ENCODE measurements around the gene MICAL3. TPM values are rescaled to one million over a fixed set of nuclear protein-coding genes. Genes with fewer than 3 reads are reported as not detected.

Gene MICAL3
- polyA plus RNA-seq, 3 donors: 24.8 to 29.0 (median 27.6) TPM

DNA sequence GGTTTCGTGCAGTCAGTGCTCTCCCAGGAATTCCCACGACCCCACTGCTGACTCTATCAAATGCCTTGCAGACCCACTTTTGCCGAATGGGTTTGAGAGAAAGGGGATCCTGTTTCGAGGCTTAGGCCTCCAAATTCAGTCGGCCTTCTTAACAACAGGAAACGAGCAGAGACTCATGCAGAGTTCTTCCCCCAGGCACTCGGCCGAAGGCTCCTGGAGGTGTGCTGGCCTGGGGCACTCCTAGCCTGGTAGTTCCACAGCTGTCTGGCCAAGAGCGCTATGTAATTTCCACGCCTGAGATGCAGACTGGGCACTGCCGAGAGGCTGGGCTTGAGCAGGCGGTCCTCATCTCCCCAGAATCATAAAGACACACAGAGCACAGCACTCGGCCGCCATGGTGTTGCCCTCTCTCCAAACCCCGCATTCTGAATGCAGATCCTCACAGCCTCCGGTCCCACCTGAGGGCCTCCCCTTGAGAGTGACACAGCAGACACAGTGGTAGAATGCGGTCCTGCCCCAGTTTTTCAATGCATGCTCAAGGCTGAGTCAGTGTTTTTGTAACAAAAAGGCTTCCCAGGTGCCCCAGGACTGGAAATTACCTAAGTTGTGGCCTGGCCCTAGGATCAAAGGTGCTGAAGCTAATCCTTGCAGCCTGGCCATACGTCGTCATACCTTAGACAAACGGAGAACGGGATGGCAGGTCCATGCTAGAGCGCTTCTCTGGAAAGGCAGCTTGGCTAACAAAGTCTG is 219.9 kb downstream of the MICAL3 start:
- no peak for DNase-seq (ENCODE audit: low read depth in 3 of 3, low spot score in 2 of 3)

GRCh38 chr22:17803609-17804270 is 220.6 kb downstream of the MICAL3 start:
- no peak for DNase-seq (ENCODE audit: low read depth in 3 of 3, low spot score in 2 of 3)

- DNase-seq (ENCODE audit: low read depth in 3 of 3, low spot score in 2 of 3): no peak
Observed at GRCh38 chr22:17802822-17803221, 221.5 kb downstream of the MICAL3 start.

- no peak for DNase-seq (ENCODE audit: low read depth in 3 of 3, low spot score in 2 of 3)
Observed at GRCh38 chr22:17802411-17802810, 221.9 kb downstream of the MICAL3 start.

DNA sequence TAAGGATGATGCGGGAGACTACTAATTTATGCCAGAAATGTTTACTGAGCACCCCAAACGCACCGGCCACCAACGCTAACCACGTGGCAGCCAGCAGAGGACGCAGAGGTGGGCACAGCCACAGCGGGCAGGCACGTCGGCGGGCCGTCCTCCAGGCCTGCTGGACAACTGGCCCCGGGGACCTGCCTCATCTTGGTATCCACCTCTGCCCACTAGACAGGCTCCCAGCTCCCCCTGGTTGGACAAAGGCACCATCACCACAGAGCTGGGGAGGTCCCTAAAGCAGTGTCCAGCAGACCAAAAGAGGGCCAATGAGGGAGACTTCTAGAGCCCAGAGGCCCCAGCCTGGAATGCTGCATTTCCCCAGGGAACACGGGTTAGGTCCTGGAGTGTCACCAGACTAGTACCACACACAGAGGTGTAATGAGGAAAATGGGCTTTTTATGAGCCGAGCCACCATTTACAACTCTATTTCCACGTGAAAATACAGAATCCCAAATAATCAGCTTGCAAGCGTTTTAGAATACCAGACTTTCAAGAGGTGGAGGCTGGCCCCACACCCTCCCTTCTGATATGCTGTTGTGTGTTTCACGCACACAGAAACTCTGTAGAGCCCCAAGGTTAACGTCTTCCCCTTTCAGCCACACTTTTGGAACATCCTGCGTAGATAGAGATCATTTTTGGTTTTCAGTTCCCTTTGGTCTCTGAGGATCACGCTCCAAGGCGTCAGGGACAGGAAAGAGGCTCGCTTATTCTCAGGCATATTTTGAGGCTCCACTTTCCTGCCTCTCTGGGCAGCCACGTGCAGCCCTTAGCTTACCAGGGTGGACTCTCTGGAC is 226.4 kb downstream of the MICAL3 start:
- DNase-seq (ENCODE audit: low read depth in 3 of 3, low spot score in 2 of 3): no peak

DNA sequence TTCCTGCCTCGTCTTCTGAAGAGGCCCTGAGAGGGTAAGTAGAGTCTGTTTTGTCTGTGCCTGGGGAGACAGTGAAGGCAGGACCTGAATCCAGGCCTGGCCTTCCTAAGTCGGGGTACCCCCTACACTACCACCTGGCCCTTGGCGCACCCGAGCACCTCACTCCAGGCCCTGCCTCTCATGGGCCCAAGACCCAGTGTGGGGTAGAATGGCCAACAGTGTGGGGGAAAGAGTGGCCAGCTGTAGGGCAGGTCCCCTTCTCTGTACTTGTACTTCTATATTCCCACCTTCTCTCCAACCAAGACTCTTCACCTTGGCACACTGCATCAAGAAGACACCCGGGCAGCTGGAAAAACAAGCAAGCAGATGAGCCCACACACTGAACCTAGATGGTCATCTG is 227.7 kb downstream of the MICAL3 start:
- DNase-seq (ENCODE audit: low read depth in 3 of 3, low spot score in 2 of 3): no peak

GRCh38 chr22:17795661-17796548 is 228.5 kb downstream of the MICAL3 start:
- DNase-seq (ENCODE audit: low read depth in 3 of 3, low spot score in 2 of 3): no peak

GRCh38 chr22:17794726-17795542 is 229.4 kb downstream of the MICAL3 start:
- DNase-seq (ENCODE audit: low read depth in 3 of 3, low spot score in 2 of 3): no peak

DNA sequence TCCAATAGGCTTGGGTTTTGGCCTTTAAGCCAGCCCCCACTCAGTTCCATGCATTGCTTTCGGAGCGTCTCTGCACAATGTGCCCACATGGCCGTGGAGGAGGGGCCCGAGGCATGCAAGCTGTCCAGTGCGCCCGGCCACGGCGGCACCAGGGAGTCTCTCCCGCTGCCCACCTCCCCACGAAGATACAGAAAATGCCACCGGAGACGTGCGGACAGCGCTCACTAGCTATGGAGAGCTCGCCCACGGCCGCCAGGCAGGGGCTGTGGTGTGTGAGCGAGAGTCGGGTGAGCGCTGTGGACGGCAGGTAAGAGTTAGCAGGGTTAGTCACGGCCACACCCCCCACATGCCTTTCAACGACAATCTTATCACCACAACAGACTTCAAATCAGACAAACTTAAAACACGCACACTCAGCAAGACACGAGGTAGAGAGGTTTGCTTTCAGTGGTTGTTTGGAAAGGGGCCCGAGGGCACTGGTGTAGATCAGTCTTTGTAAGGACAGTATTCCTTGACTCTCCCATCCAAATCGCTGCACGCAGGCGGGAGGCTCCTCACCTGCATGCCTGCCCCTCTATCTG is 231.4 kb downstream of the MICAL3 start:
- DNase-seq (ENCODE audit: low read depth in 3 of 3, low spot score in 2 of 3): no peak

DNA sequence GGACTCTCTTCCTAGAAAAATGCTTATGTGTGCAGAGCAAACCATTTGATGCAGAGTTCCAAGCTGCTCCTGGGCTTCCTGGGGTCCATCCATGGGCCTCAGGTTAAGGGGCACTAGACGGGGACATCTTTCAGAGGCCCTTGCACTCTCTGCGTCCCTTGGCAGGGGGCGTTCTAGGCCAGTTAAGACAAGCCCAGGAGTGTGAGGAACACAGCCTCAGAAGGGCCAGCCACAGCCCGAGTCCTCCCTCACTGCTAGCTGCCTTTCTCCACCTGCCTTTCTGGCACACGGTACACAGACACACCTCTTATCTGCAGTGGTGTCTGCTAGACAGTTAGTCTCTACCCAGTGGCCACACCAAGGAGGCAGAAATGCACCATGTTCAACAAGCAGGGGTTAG is 232.1 kb downstream of the MICAL3 start:
- DNase-seq (ENCODE audit: low read depth in 3 of 3, low spot score in 2 of 3): no peak

GRCh38 chr22:17791196-17791595 is 233.2 kb downstream of the MICAL3 start:
- no peak for DNase-seq (ENCODE audit: low read depth in 3 of 3, low spot score in 2 of 3)

GRCh38 chr22:17789379-17790200 is 234.8 kb downstream of the MICAL3 start:
- DNase-seq (ENCODE audit: low read depth in 3 of 3, low spot score in 2 of 3): no peak

DNA sequence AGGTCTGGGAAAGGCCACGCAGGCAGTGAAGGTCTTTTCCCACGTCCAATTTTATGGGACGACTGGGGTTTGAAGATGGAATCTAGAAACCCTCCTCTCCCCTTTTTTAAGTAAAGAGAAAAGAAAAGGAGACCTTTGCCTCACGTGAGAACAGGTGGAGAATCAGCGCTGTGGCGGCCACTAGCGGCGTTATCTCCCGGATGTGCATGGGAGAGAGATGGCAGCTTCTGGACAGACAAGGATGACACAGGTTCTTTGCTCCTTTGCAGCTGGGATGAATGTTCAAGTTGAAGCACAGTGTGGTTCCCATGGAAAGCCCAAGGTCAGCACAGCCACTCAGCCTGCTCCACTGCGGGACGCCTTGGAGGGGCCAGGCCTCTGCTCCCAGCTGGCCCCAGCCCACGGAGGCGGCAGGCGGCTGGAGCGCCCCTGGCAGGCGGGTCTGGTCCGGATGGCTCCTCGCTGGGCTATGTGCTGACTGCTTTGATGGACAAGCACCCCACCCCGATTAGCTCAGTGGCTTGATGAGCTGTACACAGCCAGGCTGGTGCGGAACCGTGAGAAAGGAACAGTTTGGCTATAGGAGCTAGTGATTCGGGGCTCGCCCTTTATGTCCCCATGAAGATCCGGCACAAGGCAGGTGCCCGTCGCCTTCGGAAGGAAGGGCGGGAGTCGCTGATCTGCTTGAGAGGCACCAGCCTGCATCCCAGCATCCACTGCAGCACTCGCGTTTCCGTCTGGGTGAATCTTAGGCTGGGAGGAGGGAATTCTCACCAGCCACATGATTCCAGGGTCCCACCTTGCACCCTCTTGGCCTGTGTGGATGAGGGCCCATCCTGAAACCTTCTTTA is 235.6 kb downstream of the MICAL3 start:
- DNase-seq (ENCODE audit: low read depth in 3 of 3, low spot score in 2 of 3): no peak

GRCh38 chr22:17787716-17788330 is 236.5 kb downstream of the MICAL3 start:
- no peak for DNase-seq (ENCODE audit: low read depth in 3 of 3, low spot score in 2 of 3)

- DNase-seq (ENCODE audit: low read depth in 3 of 3, low spot score in 2 of 3): no peak
Observed at GRCh38 chr22:17787241-17787640, 237.1 kb downstream of the MICAL3 start.

DNA sequence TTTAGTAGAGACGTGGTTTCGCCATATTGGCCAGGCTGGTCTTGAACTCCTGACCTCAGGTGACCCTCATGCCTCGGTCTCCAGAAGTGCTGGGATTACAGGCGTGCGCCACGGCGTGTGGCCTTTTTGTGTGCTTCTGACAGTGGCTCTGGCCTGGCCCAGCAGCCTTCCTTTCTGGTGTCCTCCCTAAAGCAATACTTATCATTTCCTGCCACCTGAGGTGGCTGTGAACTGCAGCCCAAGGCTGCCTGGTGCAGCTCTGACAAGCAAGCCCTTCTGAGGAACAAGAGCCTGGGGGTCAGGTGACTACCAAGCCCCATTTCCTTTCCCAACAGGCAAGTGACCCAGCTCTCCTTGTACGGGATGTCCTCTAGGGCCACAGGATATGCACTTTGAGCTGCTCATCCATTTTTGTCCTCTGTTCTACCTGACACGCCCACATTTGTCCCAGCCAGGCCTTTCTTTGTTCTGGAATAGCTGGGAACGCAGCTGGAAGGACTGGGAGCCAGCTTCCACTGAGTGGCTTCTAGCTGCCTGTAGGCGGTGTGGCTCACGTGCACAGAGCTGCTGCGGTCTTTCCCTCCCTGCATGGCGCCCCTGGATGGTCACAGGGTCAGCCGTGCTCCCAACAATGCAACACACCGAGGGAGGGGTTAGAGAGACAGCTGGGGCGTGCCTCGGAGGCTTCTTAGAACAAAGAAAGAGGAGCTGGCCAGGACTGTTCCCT is 237.8 kb downstream of the MICAL3 start:
- DNase-seq (ENCODE audit: low read depth in 3 of 3, low spot score in 2 of 3): no peak

Measured in right renal cortex interstitium (tissue), 3 donors.